GM19372 (cell line): Measurements from ENCODE around the gene CTBP2.

Source experiments
- ATAC-seq: cut with Tn5 transposase; IDR thresholded peaks from one replicate; pipeline ENCODE4 v1.9.1; 2021; ENCODE audit warnings: mild to moderate bottlenecking, low read depth, moderate library complexity; ENCODE audit not compliant: unreplicated experiment

The CTBP2 gene

GRCh38 chr10:125159932-125160855, at the start of gene CTBP2:
Gene CTBP2 (minus strand): TSS chr10:125160563.
- no peak for ATAC-seq

GRCh38 chr10:125209591-125210355, 49.4 kb upstream of the CTBP2 start:
- ATAC-seq = no peak

GRCh38 chr10:125208854-125209565, 48.6 kb upstream of the CTBP2 start:
- ATAC-seq = no peak

- ATAC-seq = no peak
These were observed 46.3 kb upstream of the CTBP2 start for GRCh38 chr10:125206623-125207022.

GRCh38 chr10:125205431-125205830, 45.1 kb upstream of the CTBP2 start:
- ATAC-seq = no peak

- ATAC-seq = no peak
These were observed 44.0 kb upstream of the CTBP2 start for GRCh38 chr10:125204400-125204799.

GRCh38 chr10:125203186-125203800, 42.9 kb upstream of the CTBP2 start:
- ATAC-seq = no peak

- ATAC-seq = no peak
These were observed 41.6 kb upstream of the CTBP2 start for GRCh38 chr10:125201791-125202622.

GRCh38 chr10:125201108-125201524, 40.8 kb upstream of the CTBP2 start:
- peak; percentile 61 for ATAC-seq

GRCh38 chr10:125200396-125200795, 40.0 kb upstream of the CTBP2 start:
- no peak for ATAC-seq

GRCh38 chr10:125199270-125199669, 38.9 kb upstream of the CTBP2 start:
- ATAC-seq = no peak

GRCh38 chr10:125194814-125195213, 34.5 kb upstream of the CTBP2 start:
- no peak for ATAC-seq

- ATAC-seq = no peak
These were observed 33.0 kb upstream of the CTBP2 start for GRCh38 chr10:125193306-125193877.

GRCh38 chr10:125192620-125193019, 32.3 kb upstream of the CTBP2 start:
- no peak for ATAC-seq

- ATAC-seq = no peak
These were observed 31.6 kb upstream of the CTBP2 start for GRCh38 chr10:125192005-125192404.

GRCh38 chr10:125190946-125191345, 30.6 kb upstream of the CTBP2 start:
- no peak for ATAC-seq

- ATAC-seq = no peak
These were observed 30.1 kb upstream of the CTBP2 start for GRCh38 chr10:125190414-125190813.

- ATAC-seq = no peak
These were observed 28.8 kb upstream of the CTBP2 start for GRCh38 chr10:125189162-125189561.
